Stimulated activated CD4-positive, alpha-beta T cell treated with anti-CD3 and anti-CD28 coated beads, Interleukin-2, amount 100 ng/mL, for 4 hours (primary cell): ENCODE data around the gene CCDC172.

Experiments
- DNase-seq: peaks from one replicate; pipeline ENCODE4 v3.0.0-alpha.2; 2020; ENCODE audit warnings: low read depth

CCDC172 gene, protein sequence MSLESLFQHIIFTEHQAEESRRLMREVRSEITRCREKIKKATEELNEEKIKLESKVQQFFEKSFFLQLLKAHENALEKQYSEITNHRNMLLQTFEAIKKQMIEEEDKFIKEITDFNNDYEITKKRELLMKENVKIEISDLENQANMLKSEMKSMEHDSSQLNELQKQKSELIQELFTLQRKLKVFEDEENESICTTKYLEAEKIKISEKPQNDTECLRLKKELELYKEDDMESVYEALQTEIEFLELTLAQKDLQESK

DNA sequence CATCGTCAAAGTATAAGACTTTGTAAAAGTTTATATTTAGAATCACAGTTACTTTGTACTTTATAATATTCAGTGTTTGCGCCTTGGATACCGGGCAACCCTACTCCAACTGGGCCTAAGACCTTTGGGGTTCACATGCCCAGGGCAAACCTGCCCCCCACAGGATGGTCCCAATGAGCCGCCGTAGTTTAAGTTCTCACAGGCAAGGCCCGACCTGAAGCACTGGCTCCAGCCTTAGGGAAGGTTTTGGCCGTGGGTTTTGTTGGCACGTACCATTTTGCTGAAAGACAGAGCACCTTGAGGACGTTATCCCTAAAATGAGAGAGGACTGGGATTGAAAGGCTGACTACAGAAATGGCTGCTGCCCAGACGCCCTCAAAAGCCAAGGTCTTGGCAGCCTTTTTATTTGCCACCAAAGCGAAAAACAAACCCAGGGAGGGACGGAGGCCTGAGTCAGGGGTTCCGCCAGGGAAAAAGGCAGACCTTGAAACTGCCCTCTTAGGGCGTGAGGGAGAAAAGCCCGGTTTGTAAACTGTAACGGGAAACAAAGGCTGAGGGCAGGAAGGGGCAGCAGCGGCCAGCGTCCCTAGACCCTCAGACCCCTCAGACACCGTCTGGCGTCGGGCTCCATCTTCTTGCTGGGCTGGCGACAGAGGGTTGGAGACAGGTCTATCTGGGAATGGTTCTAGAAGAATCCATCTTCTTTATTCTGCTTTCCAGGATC is at the start of gene CCDC172:
CCDC172 (plus strand) TSS at position 222 of the 724 bp plus-strand sequence. CDS start 564 bp downstream, outside the sequence.
- DNase-seq, result no peak

DNA sequence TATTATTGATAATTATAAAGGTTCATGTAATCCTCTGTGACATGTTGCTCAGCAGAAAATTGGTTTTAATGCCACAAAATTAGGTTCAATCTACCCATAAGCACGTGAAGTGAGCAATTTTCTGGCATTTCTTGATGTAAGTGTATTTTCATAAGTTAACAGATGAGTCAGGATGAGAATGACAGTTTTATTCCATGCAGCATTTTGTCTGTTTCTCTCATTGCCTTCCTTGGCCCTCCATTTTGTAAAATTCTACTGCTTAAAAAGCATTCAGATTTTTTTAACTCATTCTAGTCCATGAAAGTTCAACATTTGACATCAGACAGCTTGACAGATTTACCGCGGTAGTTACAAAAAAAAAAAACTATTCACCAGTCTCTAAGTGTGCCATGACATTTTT is 47.3 kb upstream of the CCDC172 start:
- DNase-seq, result no peak

DNA sequence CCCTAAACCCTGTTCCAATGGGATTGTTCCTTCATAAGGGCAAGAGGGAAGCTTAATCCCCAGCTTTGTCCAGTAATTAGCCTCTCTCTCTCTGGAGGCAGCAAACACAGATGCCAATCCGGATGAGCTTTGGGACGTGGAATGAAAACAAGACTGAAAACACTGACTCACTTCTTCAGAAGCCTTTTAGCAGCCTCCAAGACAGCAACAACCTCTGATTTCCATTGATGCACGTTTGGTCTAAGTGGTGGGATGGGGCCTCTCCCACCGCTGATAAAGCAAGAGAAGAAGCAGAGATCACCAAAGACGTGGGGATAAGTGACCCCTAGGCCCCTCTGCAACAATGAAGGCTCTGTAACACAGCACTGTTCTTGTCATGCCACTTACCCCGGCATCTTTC is 45.4 kb upstream of the CCDC172 start:
- DNase-seq, result no peak

DNA sequence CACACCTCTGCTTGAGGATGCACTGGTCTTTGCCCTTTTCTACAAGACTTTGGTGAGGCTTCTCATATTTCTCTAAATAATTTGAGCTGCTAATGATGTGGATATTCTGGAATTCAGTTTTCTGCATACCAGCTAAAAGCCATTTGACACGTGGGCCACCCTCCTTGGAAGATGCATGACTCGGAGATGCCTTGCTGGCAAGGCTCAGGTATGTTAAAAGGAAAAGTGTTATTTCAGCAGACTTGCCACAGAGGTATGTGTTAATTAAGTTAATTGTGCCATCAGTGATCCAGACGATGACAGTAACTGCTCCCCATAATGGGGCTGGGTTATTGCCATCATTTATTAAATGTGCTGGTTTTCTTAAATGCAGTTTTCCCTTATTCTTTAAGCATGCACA is 42.5 kb upstream of the CCDC172 start:
- no peak for DNase-seq

DNA sequence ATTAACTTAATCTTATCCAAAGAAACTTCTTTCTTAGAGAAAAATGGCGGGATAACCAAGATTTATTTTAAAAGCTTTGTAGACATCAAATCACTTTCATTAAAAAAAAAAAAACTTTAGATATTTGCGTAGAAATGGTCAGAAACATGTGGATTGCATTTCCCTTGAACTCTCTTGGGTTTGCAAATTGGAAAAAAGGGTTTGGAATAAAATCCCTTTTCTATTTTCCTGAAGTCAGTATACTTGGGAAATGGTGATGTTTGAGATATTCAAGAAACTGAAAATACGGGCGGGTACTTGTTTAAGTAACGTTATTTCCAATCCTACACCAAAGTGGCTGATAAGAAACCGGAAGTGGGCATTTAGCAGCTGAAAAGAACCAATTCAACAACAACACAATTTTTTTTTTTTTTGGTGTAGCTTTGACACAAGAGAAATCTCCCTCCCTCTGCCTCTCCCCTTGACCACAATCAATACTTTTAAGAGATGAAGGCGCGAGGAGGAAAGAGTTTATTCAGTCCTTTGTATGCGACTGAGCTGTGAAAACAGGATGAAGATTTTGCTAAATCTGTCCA is 37.5 kb upstream of the CCDC172 start:
- no peak for DNase-seq

DNA sequence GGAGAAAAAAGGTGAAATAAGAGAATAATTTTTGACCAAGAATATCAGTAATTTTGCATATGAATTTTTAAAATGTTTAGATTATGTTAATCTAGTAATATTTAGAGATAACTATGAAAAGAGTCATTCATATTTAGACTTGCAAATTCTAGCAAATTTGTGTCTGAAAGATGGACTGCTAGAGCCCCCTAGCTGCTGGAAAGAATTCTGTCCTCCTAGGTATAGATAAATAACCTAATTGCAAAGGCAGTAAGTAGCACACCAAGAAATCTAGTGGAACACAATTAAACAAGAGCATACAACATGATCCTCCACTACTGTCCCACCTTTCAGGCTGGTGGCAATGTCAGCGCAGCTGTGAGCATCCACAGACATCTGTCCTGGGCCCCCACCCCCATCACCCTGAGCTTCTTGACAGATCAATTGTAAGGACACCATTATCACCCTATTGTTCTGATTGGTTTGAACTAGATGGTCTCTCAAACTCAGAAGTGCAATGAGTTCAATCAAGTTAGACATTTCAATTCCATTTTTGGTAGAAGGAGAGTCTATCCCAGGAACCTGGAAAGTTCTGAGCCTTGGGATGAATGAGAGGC is 36.2 kb upstream of the CCDC172 start:
- no peak for DNase-seq

DNA sequence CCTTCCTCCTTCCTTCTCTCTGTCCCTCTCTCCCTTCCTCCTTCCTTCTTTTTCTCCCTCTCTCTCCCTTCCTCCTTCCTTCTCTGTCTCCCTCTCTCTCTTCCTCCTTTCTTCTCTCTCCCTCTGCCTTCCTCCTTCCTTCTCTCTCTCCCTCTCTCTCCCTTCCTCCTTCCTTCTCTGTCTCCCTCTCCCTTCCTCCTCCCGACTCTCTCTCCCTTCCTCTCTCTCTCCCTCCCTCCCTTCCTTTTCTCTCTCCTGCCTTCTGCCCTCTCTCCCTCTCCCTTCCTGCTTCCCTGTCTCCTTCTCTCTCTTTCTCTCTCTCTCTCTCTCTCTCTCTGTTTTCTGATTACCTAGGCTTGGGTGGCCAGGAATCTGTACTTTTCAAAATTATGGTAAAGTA is 34.6 kb upstream of the CCDC172 start:
- no peak for DNase-seq

DNA sequence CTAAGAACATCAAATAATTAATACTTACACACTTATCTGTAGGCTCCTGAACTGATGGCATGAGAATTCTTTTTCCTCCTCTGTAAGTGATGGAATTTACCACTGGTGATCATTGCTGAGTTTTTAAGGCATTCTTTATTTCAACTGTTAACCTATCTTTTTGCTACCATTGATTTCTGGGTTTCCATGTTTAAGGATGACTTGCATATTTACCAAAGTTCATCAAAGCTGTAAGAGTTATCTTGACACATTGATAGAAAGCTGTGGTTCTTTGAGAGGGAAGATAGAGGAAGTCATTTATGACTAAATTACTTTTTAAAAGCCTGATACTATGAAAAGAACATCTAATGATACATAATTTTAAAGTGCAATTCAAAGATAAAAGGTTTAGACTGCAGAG is 31.8 kb upstream of the CCDC172 start:
- DNase-seq, result no peak

DNA sequence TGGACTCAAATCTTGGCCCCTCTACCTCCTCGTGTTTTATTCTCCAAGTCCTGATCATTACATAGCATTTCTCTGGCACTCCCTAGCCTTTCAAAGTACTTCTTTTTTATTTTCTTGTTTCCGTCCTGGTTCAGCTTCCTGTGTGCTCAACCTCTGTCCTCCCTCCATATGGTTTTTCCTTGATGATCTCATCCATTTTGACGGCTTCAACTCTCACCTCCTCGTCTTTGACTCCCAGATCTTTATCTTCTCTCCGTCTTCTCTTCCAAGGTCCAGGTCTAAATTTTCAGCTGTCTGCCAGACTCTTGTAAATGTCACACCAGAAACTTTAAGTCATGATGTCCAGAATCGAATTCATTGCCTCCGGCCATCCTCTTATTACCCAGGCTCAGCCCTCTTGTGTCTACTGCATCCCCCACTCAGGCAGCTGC is 27.9 kb upstream of the CCDC172 start:
- DNase-seq, result no peak

DNA sequence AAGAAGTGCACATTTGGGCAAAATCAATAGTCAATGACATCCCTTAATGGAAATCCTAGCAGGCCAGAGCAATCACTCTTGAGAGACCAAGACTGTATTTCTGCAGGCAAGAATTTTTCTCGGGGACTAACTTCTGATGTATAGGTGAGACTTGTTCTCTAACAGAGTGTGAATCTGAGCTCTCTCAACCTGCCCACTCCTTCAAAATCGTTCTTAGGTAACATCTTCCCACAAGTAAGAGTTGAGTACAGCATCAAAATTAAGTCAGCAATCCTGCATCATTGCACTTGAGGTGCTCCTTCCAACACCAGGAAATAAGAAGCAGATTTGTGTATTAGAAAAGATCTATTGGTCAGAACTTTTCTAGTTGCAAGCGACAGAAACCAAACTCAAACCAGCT is 25.7 kb upstream of the CCDC172 start:
- no peak for DNase-seq

DNA sequence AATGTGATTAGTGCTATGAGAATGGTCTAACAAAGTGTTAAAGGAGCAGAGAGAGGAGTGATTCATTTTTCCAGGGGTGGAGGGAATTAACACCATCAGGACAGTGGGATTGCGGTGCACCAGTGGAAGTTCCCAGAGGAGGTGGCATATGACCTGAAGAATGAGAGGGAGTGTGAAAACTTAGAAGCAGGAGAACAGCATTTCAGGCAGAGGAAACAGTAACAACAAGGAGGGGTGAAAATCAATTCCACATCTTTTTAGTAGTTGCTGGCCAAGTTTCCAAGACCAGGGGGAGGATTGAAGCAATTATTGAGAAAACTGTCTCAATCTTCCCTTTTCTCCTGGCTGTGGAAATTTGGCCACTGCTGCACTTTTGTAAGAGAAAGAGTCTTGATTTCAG is 23.7 kb upstream of the CCDC172 start:
- no peak for DNase-seq

DNA sequence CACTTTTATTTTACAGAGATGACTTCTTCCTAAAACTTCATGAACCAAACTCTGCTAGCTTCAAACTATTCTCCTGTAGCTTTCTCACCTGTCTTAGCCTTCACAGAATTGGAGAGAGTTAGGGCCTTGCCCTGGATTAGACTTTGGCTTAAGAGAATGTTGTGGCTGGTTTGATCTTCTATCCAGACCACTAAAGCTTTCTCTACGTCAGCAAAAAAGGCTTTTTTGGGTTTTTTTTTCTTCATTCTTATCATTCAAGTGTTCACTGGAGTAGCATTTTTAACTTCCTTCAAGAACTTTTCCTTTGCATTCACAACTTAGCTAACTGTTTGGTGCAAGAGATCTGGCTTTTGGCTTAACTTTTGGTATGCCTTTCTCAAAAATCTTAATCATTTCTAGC is 19.3 kb upstream of the CCDC172 start:
- no peak for DNase-seq

DNA sequence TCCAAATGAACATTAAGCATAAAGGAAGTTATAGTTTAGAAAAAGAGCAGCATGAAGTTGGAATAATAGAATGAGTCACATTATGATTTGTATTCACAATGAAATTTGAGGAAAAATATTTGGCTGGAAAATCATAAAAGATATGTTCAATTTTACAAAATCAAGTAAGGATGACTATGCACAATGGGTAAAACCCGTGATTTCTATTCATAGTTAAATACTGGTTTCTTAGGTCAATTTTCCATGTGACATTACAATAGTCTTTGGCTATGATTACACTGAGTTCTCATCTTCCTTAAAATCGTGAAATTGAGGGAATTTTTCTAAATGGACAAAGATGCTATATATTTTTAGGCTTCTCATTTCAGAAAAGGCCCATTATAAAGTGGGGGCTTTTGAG is 17.4 kb upstream of the CCDC172 start:
- DNase-seq, result no peak

DNA sequence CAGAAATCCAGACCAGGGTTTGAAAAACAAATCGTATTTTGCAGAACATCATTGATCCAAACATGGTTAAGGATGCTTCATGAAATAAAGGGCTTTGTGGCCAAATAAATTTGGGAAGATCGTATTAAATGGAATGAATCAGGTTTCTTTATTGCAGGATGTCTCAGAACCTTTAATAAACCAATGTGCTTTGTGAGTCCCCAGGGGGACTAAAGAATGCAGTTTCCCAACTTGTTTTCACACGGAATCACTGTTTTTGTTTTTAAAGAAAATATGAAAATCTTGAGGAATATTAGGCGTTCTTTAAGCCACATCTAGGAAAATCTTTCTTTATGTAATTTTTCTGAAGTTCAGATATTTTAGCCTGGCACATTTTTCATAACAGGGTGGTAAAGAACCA is 16.8 kb upstream of the CCDC172 start:
- DNase-seq, result no peak

DNA sequence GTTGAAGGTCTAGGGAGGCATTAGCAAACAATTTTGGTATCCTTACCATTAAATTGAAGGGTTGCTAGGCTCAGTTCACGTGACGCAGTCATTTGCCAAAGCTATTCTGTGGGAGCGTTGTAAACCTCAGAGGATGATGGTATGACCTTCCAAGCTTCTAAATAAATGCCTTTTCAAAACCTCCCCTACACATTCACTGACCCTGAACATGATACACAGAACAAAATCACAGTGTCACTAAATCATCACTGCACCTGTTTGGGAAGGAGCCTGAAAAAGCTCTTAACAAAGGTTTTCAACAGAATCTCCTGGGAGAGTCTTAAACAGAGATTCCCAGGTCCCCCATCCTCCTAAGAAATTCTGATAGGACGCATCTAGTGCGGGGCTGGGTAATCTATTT is 13.2 kb upstream of the CCDC172 start:
- no peak for DNase-seq

DNA sequence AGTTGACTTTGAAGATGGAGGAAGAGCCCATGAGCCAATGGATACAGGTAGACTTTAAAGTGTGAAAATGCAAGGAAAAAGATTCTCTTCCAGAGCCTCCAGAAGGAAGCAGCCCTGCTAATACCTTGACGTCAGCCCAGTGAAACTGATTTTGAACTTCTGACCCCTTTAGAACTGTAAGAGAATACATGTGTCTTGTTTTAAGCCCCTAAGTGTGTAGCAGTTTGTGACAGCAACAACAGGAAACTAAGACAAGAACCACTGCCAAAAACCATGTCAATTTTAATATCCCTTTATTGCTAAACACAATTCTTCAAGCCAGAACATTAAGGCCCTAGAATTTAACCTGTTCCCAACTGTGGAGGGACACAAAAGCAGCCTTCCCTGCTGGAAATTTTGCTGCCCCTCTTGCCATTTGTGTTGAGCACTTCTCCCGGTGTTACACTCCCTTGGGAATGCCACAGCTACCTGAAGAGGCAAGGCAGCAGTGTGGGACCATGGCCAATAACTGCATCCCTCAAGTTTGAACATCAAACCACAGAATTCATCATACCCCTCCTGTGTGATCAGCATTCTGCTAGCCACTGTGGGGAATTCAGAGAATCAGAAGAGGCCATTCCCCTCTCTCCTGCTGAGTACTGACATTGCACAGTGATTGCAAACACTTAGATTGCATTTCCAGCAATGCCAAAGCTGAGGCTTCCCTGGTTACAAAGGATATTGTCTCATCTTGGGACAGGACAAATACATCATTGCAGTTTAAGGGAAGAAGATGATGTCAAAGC is 12.3 kb upstream of the CCDC172 start:
- no peak for DNase-seq

DNA sequence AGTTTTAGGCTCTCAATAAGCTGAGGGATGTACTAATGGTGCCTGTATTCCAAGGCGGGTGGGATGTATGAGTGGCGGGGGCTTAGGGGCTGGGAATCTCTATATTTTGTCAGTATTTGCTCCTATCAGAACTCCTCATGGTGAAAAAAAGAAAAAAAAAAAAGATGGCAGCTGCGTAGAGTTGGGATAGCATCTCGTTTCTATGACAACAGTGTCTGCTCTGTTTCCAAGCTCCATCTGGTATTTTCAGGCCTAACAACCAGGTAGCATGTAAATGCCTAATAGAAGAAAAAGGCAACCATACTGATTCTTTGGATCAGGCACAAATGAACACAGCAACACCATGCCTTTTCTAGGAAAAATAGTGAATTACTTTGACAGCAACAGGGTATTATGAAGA is 11.7 kb upstream of the CCDC172 start:
- no peak for DNase-seq

DNA sequence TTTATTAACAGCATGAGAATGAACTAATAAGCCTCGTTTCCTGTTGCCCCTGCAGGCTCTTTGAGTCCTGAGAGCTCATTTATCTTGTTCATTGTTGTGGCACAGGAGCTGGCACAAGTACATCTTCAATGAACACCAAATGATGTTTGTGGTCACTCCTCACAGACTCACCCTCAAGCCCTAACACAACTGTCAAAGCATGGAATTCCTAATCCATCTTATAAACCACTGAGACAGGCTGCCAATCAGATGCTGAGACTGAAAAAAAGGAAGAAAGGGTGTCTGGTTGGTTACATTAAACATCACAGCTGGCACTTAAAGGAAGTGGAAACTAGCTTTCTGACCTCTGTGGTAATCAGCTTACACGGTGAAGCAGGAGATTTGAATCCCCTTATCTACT is 7.7 kb upstream of the CCDC172 start:
- DNase-seq, result no peak

DNA sequence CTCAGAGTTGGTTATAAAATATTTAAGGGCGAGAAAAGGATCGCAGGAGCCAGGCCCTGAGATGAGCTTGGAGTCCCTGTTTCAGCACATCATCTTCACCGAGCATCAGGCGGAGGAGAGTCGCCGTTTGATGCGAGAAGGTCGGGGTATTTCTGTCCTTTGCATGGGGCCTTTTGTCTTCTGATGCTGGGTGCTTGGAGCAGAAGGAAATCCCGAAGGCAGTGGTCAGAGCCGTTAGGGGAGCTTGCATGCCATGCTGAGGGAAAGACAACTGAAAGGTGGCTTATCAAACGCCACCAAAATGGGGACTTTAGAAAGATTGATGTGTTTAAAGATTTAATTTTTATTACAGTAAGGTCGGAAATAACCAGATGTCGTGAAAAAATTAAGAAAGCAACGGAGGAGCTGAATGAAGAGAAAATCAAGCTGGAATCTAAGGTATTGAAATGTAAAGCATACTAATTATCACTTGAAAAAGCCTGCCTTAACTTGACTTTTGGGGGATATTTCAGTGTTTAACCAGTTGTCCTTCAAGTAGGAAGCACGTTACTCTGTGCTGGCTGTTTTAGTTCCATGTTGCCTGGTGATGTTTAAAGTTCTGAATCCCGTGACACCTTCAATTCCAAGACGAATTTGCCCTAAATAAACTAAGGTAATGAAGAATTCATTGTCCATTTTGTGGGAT is 845 bp downstream of the CCDC172 start:
- no peak for DNase-seq

DNA sequence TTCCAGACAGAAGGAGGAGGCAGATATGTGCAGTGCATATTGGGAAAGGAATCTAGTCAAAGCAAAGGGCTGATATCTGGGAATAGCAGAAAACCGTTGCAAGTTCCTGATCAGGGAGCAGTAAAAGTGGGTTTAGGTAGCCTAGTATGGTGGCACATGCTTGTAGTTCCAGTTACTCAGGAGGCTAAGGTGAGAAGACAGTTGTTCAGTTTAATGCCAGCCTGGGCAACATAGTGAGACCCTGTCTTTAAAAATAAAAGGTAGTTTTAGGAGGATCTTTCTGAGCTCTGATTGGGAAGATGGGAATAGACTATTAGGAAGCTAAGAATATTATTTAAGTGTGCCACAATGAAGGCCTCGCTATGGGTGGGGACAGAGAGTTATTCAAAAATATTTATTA is 1.7 kb downstream of the CCDC172 start:
- DNase-seq, result no peak

DNA sequence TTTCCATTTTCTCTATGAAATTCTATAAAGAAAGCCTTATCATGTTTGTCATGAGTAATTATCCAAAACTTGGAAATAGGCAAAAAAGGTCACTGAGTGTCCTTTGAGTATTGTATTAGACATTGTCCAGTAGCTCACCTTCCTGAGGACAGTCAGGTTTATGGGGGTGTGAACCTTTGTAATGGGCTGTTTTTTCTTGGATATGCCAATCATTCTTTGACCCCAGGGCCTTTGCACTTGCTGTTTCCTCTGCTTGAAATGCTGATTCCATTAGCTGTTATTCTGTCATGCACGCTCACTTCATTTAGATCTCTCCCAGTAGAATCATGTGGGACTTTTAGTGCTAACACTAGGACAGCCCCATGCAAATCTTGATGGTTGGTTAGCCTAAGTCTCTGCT is 4.9 kb downstream of the CCDC172 start:
- DNase-seq, result no peak

DNA sequence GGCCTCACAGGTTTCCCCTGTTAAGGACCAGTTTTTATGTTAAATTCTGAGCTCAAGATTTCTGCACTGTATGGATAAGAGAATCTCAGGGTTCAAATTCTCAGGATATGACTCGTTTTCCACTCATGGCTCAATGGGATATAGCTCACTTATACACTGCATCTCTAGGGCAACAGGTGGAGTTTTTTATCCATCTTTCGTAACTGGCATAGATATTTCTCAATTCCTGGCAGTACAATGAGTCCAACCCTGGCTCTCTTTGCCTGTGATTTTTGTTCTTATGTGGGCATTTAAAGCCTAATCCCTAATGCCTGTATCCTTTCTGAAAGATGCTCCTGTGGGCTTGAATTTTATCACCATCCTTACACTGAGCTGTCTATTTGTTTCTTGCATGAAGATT is 7.6 kb downstream of the CCDC172 start:
- no peak for DNase-seq
